Thyroid gland (tissue), 4 donors: ENCODE data around the gene MANF. TPM values are rescaled to one million over a fixed set of nuclear protein-coding genes. Genes with fewer than 3 reads are reported as not detected.

ENCODE experiments used
- DNase-seq, 2 donors: peaks; one replicate each; pipeline ENCODE4 v3.0.0-alpha.2; 2019
- H3K27ac ChIP-seq, 3 donors: fragments of 200-600 bp; sonication (generic); 1 replicate in 2 of 3; 2 replicates in 1 of 3; pipeline ENCODE4 v1.5.1; 2016 to 2019; ENCODE audit warnings: mild to moderate bottlenecking in 1 of 3, moderate library complexity in 1 of 3
- H3K27me3 ChIP-seq: fragments of 200-600 bp; sonication (generic); one replicate; pipeline ENCODE4 v1.5.1; 2019
- H3K36me3 ChIP-seq, 2 donors: fragments of 200-600 bp; sonication (generic); one replicate each; pipeline ENCODE4 v1.5.1; 2016 to 2019
- H3K4me1 ChIP-seq, 2 donors: fragments of 200-600 bp; sonication (generic); one replicate each; pipeline ENCODE4 v1.5.1; 2017 to 2019
- H3K4me3 ChIP-seq, 3 donors: fragments of 200-600 bp; sonication (generic); replicated peaks in 1 of 3; 1 replicate in 2 of 3; 2 replicates in 1 of 3; pipeline ENCODE4 v1.5.1; 2016; ENCODE audit warnings: mild to moderate bottlenecking in 1 of 3
- H3K9me3 ChIP-seq: fragments of 200-600 bp; sonication (generic); one replicate; pipeline ENCODE4 v1.5.1; 2017
- CTCF ChIP-seq, 6 experiments: fragments of 200-600 bp in 3 of 6; fragments of 450-650 bp in 3 of 6; sonication (generic) in 3 of 6; IDR thresholded peaks; one replicate each; pipeline ENCODE4 v1.5.1; 2016 to 2019; ENCODE audit warnings: antibody characterized with exemption in 6 of 6, mild to moderate bottlenecking in 2 of 6, inconsistent platforms in 1 of 6, moderate library complexity in 1 of 6
- POLR2A ChIP-seq, 2 donors: fragments of 450-650 bp; IDR thresholded peaks; one replicate each; pipeline ENCODE4 v1.6.1; 2017; ENCODE audit warnings: antibody characterized with exemption in 2 of 2, mild to moderate bottlenecking in 2 of 2, moderate library complexity in 1 of 2
- WGBS, 2 donors: methylation state at CpG; one replicate each; pipeline ENCODE4 v1.1.5; 2017; 5-methylcytosine and 5-hydroxymethylcytosine counted together
- intact Hi-C: fragments of 100-400 bp; cut with DNase I; formaldehyde crosslinking; loops from one replicate; pipeline ENCODE4 v1.15.1; 2023
- total RNA-seq, 4 donors: library from RNA; depleted of rRNA; stranded (reverse); fragments of >200 nt; gene quantifications; one replicate each; pipeline ENCODE4 v1.2.3, GENCODE V29; 2016

MANF gene
- total RNA-seq, 4 donors from 2014 or later = 79.7 to 312 (median 189) TPM

DNA sequence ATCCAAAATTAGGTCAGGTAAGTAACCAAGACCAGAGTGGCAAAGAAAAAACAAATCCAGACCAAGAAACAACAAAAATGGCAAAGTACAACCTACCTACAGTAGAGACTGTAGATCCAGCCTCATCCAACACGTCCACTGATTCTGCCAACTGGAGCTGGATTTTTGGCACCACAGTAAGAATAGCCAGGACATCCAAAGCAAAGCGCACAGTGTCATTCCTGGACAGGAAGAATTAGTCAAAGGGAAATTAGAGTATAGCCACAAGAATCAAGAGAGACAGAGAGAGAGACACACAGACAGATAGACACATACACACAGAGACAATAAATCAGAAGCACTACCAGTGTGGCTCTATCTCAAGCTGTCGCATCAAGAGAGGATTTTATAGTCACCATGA, 37.1 kb downstream of the MANF start:
- Histone ChIP-seq H3K4me1 (no peaks in the 10 kb centered on the region), H3K4me3 (no peak overlapping the region), H3K36me3 (peaks cover 25 to 45% of the 10 kb centered on the region in 2 donors), H3K27ac (no peak overlapping the region), H3K9me3 (no peaks in the 10 kb centered on the region), H3K27me3 (no peaks in the 10 kb centered on the region)
- DNase-seq = no peak
- intact Hi-C loops = no loop called here
- TF ChIP-seq POLR2A (IDR thresholded peaks at IDR 0.05) (no peak), CTCF (IDR thresholded peaks at IDR 0.05) (no peak)
- 96 to 97% methylated on average over 3 of the region's 3 CpGs for WGBS, 2 donors

GRCh38 chr3:51426921-51427320, 41.8 kb downstream of the MANF start:
- Histone ChIP-seq H3K27ac (no peak overlapping the region), H3K4me1 (no peaks in the 10 kb centered on the region), H3K9me3 (no peaks in the 10 kb centered on the region), H3K27me3 (no peaks in the 10 kb centered on the region), H3K4me3 (no peak overlapping the region), H3K36me3 (peaks cover 21 to 38% of the 10 kb centered on the region in 2 donors)
- intact Hi-C loops = no loop called here
- no peak for DNase-seq
- TF ChIP-seq POLR2A (IDR thresholded peaks at IDR 0.05) (no peak), CTCF (IDR thresholded peaks at IDR 0.05) (no peak)
- WGBS, 2 donors = 95 to 96% methylated on average over 4 of the region's 4 CpGs

DNA sequence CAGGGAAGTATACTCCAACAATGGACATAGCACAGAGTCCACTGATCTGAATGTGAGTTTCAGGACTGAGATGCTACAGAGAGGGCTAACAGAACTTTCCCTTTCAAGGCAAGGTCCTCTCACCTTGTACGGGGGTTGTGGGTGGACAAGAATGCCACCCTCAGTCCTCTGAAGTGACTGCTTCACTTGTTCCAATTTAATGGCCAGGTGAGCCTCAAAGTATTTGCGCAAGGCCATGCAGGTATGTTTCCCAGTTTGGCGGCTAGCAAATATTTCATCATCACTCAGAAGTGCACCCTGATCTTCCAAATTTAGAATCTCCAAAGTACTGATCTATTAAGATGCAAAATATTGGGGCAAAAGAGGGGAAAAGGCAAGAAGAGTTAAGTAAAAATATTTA, 44.0 kb downstream of the MANF start:
- DNase-seq = no peak
- WGBS, 2 donors = 79 to 84% methylated on average over 3 of the region's 3 CpGs
- peaks cover 21 to 43% of the 10 kb centered on the region in 2 donors for H3K36me3 ChIP-seq
- H3K4me3 ChIP-seq = no peak overlapping the region
- H3K27me3 ChIP-seq = no peaks in the 10 kb centered on the region
- no peaks in the 10 kb centered on the region for H3K9me3 ChIP-seq
- no peaks in the 10 kb centered on the region for H3K4me1 ChIP-seq
- TF ChIP-seq POLR2A (IDR thresholded peaks at IDR 0.05) = no peak
- intact Hi-C loops = no loop called here
- H3K27ac ChIP-seq = no peak overlapping the region

- H3K27ac ChIP-seq = no peak overlapping the region
- 95 to 100% methylated on average over 5 of the region's 5 CpGs for WGBS, 2 donors
- no peaks in the 10 kb centered on the region for H3K4me1 ChIP-seq
- no peaks in the 10 kb centered on the region for H3K27me3 ChIP-seq
- H3K9me3 ChIP-seq = no peaks in the 10 kb centered on the region
- no peak for TF ChIP-seq CTCF (IDR thresholded peaks at IDR 0.05)
- no peak for TF ChIP-seq POLR2A (IDR thresholded peaks at IDR 0.05)
- no peak for DNase-seq
- no peak overlapping the region for H3K4me3 ChIP-seq
- H3K36me3 ChIP-seq = peaks cover 7 to 19% of the 10 kb centered on the region in 2 donors
- intact Hi-C loops = no loop called here
These were observed 49.0 kb downstream of the MANF start for GRCh38 chr3:51434110-51434509.

DNA sequence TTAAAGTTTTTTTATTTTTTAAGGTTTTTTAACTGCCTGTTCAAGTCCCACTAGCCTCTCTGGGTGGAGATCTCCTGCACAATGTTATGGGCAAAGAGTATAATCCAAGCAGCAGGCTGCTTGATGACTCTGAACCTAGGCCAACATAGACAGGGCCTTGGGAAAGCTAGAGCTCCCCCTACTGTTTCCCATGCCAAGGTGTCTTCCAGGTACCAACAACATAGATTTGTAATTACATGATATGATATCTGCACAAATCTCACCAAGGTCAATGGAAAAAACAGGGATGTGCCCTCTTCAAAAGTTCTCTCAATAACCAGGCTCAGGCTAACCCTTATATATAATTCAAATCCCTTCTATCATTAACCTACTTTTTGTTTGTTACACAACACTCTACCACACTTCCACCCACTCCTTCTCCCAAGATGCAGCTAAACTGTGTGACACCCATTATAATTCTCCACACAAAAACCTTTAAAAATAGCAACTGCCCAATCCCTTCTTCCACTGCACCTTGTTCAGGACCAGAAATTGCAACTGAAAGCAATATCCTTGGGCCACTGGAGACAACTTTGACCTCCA, 49.7 kb downstream of the MANF start:
- Histone ChIP-seq H3K4me1 (no peaks in the 10 kb centered on the region), H3K36me3 (peaks cover 2 to 16% of the 10 kb centered on the region in 2 donors), H3K9me3 (no peaks in the 10 kb centered on the region), H3K27me3 (no peaks in the 10 kb centered on the region), H3K4me3 (no peak overlapping the region), H3K27ac (no peak overlapping the region)
- DNase-seq = peak; percentile 38 to 41
- intact Hi-C loops = no loop called here
- TF ChIP-seq CTCF (IDR thresholded peaks at IDR 0.05) (peak in 5 of 6 experiments; percentile 18 to 74 (median 53)), POLR2A (IDR thresholded peaks at IDR 0.05) (no peak)
